ENCODE data around the gene ADGRA3. TPM values are rescaled to one million over a fixed set of nuclear protein-coding genes. Genes with fewer than 3 reads are reported as not detected.

Gene ADGRA3
- total and polyA plus RNA-seq, 2 of the 13 experiments (the other 11 are each of a cell fraction or from before 2014, with no cell fraction given), result 32.2 to 40.8 TPM

GRCh38 chr4:22515145-22515887 lies 550 bp downstream of the ADGRA3 start (continued):
- TF ChIP-seq, protein P1, sequence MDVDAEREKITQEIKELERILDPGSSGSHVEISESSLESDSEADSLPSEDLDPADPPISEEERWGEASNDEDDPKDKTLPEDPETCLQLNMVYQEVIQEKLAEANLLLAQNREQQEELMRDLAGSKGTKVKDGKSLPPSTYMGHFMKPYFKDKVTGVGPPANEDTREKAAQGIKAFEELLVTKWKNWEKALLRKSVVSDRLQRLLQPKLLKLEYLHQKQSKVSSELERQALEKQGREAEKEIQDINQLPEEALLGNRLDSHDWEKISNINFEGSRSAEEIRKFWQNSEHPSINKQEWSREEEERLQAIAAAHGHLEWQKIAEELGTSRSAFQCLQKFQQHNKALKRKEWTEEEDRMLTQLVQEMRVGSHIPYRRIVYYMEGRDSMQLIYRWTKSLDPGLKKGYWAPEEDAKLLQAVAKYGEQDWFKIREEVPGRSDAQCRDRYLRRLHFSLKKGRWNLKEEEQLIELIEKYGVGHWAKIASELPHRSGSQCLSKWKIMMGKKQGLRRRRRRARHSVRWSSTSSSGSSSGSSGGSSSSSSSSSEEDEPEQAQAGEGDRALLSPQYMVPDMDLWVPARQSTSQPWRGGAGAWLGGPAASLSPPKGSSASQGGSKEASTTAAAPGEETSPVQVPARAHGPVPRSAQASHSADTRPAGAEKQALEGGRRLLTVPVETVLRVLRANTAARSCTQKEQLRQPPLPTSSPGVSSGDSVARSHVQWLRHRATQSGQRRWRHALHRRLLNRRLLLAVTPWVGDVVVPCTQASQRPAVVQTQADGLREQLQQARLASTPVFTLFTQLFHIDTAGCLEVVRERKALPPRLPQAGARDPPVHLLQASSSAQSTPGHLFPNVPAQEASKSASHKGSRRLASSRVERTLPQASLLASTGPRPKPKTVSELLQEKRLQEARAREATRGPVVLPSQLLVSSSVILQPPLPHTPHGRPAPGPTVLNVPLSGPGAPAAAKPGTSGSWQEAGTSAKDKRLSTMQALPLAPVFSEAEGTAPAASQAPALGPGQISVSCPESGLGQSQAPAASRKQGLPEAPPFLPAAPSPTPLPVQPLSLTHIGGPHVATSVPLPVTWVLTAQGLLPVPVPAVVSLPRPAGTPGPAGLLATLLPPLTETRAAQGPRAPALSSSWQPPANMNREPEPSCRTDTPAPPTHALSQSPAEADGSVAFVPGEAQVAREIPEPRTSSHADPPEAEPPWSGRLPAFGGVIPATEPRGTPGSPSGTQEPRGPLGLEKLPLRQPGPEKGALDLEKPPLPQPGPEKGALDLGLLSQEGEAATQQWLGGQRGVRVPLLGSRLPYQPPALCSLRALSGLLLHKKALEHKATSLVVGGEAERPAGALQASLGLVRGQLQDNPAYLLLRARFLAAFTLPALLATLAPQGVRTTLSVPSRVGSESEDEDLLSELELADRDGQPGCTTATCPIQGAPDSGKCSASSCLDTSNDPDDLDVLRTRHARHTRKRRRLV (CRISPR knock-in tag; IDR thresholded peaks at IDR 0.05), result 0 out of 2 replicates have a peak, but pooled peaks have one; percentile 49
- TF ChIP-seq FOXJ3 (CRISPR knock-in tag; IDR thresholded peaks at IDR 0.05; ENCODE audit: borderline replicate concordance), result 0 out of 2 replicates have a peak, but pooled peaks have one; percentile 19
- no peak for TF ChIP-seq MED13 (CRISPR knock-in tag; IDR thresholded peaks at IDR 0.05)
- peak; percentile 28; the same call in 1 of the 2 replicates for TF ChIP-seq SOX5 (CRISPR knock-in tag; IDR thresholded peaks at IDR 0.05; ENCODE audit: borderline replicate concordance)
- no peak for TF ChIP-seq NR1H2 (CRISPR knock-in tag; IDR thresholded peaks at IDR 0.05; ENCODE audit: borderline replicate concordance, low read depth)
- no peak for TF ChIP-seq NFE2L2 (IDR thresholded peaks at IDR 0.05; ENCODE audit: low read length)
- TF ChIP-seq IRF2 (CRISPR knock-in tag; IDR thresholded peaks at IDR 0.05), result peak; percentile 41
- peak; percentile 82; the same call in 1 of the 2 replicates for TF ChIP-seq TGIF2 (CRISPR knock-in tag; IDR thresholded peaks at IDR 0.05)
- TF ChIP-seq ZSCAN31 (CRISPR knock-in tag; IDR thresholded peaks at IDR 0.05; ENCODE audit: low read depth), result 0 out of 2 replicates have a peak, but pooled peaks have one; percentile 7
- no peak for TF ChIP-seq FOXA1 (IDR thresholded peaks at IDR 0.05)
- peak; percentile 33; the same call in 1 of the 2 replicates for TF ChIP-seq FOXA1 (CRISPR knock-in tag; IDR thresholded peaks at IDR 0.05)
- TF ChIP-seq DR1 (CRISPR knock-in tag; IDR thresholded peaks at IDR 0.05), result peak; percentile 70; the same call in 1 of the 2 replicates
- TF ChIP-seq BCL6 (CRISPR knock-in tag; IDR thresholded peaks at IDR 0.05), result peak; percentile 52
- no peak for TF ChIP-seq YEATS2 (CRISPR knock-in tag; IDR thresholded peaks at IDR 0.05; ENCODE audit: borderline replicate concordance)
- peak; percentile 56; the same call in 1 of the 2 replicates for TF ChIP-seq MXD4 (CRISPR knock-in tag; IDR thresholded peaks at IDR 0.05)
- TF ChIP-seq ZNF574 (CRISPR knock-in tag; IDR thresholded peaks at IDR 0.05), result peak; percentile 56
- peak; percentile 72; the same call in 1 of the 2 replicates for TF ChIP-seq ZNF350 (CRISPR knock-in tag; IDR thresholded peaks at IDR 0.05; ENCODE audit: borderline replicate concordance, low read depth)
- peak; percentile 32; the same call in 1 of the 2 replicates for TF ChIP-seq KAT8 (CRISPR knock-in tag; IDR thresholded peaks at IDR 0.05)
- TF ChIP-seq ZNF569 (CRISPR knock-in tag; IDR thresholded peaks at IDR 0.05; ENCODE audit: borderline replicate concordance), result no peak
- no peak for TF ChIP-seq HBP1 (CRISPR knock-in tag; IDR thresholded peaks at IDR 0.05; ENCODE audit: low read depth)
